RWPE1 (cell line): ENCODE results near the gene KLF13.

Experiments used
- CTCF ChIA-PET: fragments of 350-600 bp; sonication (Branson Sonifier 250); formaldehyde crosslinking; extraction: SDS; loops from one replicate; lab custom pipeline; 2021; lab: Yijun Ruan, JAX
- POLR2A ChIA-PET: fragments of 400-600 bp; formaldehyde crosslinking; extraction: SDS; loops from one replicate; lab custom pipeline; 2020; ENCODE audit warnings: antibody characterized with exemption; ENCODE audit not compliant: low non-redundant PET; lab: Yijun Ruan, JAX
- DNase-seq: peaks from one replicate; pipeline ENCODE4 v3.0.0; 2012; ENCODE audit warnings: low spot score
- H3K27ac ChIP-seq: fragments of 450-650 bp; 2 replicates; pipeline ENCODE4 v1.5.1; 2017
- CTCF ChIP-seq: fragments of 450-650 bp; conservative IDR thresholded peaks from 2 replicates; pipeline ENCODE4 v1.5.1; 2017; ENCODE audit warnings: low read depth, mild to moderate bottlenecking

KLF13 gene

GRCh38 chr15:31405200-31405920 lies 78.7 kb downstream of the KLF13 start:
- no peak overlapping the region for H3K27ac ChIP-seq
- no peak for DNase-seq
- POLR2A ChIA-PET, result no interaction called here

GRCh38 chr15:31407376-31407775 lies 80.7 kb downstream of the KLF13 start:
- no peak for DNase-seq
- POLR2A ChIA-PET, result interaction anchor here (0.6 kb wide), 1 partner anchor 193 kb away, joined by 3 read pairs; no protein-coding TSS in a partner anchor
- no peak for TF ChIP-seq CTCF
- no peak overlapping the region for H3K27ac ChIP-seq
- CTCF ChIA-PET, result no interaction called here

More at GRCh38 chr15:31405200-31405920, 78.7 kb downstream of the KLF13 start:
- TF ChIP-seq CTCF, result no peak
- CTCF ChIA-PET, result interaction anchor here (0.6 kb wide), 1 partner anchor 43 kb away, joined by 9 read pairs; no protein-coding TSS in a partner anchor

- ChIA-PET POLR2A (no interaction called here), CTCF (no interaction called here)
- no peak overlapping the region for H3K27ac ChIP-seq
- DNase-seq, result no peak
- no peak for TF ChIP-seq CTCF
These were observed 81.2 kb downstream of the KLF13 start for GRCh38 chr15:31407851-31408250.

- ChIA-PET POLR2A (no interaction called here), CTCF (interaction anchor here (0.6 kb wide), 1 partner anchor 43 kb away, joined by 3 read pairs; no protein-coding TSS in a partner anchor)
- no peak overlapping the region for H3K27ac ChIP-seq
- TF ChIP-seq CTCF, result no peak
- no peak for DNase-seq
These were observed 82.1 kb downstream of the KLF13 start for GRCh38 chr15:31408724-31409123.

GRCh38 chr15:31409171-31409570 lies 82.5 kb downstream of the KLF13 start:
- POLR2A ChIA-PET, result no interaction called here
- CTCF ChIA-PET, result interaction anchor here (0.6 kb wide), 1 partner anchor 43 kb away, joined by 3 read pairs; no protein-coding TSS in a partner anchor
- no peak overlapping the region for H3K27ac ChIP-seq
- no peak for DNase-seq
- TF ChIP-seq CTCF, result no peak

GRCh38 chr15:31412824-31413223 lies 86.2 kb downstream of the KLF13 start:
- CTCF ChIA-PET, result interaction anchor here (0.6 kb wide), 1 partner anchor 173 kb away, joined by 5 read pairs; no protein-coding TSS in a partner anchor
- DNase-seq, result no peak
- no peak for TF ChIP-seq CTCF
- no peak overlapping the region for H3K27ac ChIP-seq
- POLR2A ChIA-PET, result interaction anchor here (0.6 kb wide), 2 partner anchors 44 to 53 kb away, joined by 3 to 7 read pairs; no protein-coding TSS in a partner anchor
